HG02610 (cell line): ENCODE results near the gene NUP50.

Source experiments
- ATAC-seq: cut with Tn5 transposase; IDR thresholded peaks from one replicate; pipeline ENCODE4 v1.9.1; 2021; ENCODE audit warnings: mild to moderate bottlenecking, moderate library complexity; ENCODE audit not compliant: unreplicated experiment

Gene NUP50

GRCh38 chr22:45208696-45208992, 44.9 kb downstream of the NUP50 start:
- ATAC-seq: no peak

DNA sequence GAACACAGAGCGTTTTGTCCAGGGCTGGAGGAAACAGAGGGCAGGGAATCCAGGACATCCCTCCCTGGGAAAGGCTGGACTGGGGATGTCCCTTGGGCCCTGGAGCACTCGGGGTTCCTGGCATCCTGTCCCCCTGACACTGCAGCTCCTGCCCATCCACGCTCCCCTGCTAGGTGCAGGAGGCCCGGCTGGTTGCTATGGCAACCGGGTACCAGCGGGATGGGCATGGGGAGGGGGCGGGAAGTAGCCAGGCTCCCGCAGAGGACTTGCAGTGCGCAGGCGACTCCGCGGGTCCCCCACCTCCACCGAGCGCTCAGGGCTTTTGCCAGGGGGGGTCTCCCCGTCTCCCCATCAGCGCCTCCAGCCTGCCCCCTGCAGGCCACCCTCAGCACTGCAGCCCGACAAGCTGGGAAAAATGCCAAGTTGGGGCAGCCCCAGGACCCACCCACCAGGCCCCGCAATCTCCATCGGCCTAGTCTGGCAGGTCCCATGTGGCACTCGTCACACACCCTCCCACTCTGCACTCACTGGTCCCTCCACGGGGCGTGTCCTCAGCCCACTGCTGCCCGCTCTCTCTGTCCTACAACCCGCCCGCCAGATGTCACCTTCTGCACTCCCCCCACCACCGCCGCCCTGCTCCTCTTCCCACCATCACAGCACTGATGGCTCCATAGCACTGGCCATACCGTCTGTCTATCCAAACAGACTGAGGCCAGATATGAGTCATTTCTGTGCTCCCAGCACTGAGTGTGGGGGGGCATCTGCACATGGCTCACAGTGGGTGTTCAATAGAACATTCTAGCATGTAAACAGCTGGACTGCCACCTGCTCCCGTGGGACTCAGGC, 45.5 kb downstream of the NUP50 start:
- ATAC-seq: no peak

DNA sequence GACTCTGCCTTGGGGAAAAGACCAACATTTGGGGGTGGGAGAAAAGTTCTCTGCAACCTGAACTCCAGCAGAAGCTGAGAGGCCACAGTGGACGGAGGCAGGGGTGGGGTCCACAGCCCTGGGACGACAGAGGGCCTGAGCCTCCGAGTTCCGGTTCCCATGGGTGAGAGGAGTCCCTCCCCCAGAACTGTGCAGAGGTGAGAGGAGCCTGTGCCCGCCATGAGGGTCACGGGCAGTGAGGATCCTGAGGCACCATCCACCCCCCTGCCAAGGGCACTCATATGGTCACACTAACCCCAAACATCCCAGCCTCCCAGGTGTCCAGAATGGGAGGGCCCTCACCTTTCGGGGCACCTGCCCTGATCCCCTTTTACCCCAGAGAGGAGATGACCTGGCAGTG, 46.4 kb downstream of the NUP50 start:
- no peak for ATAC-seq

GRCh38 chr22:45210577-45210976, 46.9 kb downstream of the NUP50 start:
- ATAC-seq: no peak

GRCh38 chr22:45210991-45211390, 47.3 kb downstream of the NUP50 start:
- no peak for ATAC-seq

- no peak for ATAC-seq
Observed at GRCh38 chr22:45211435-45211834, 47.7 kb downstream of the NUP50 start.

DNA sequence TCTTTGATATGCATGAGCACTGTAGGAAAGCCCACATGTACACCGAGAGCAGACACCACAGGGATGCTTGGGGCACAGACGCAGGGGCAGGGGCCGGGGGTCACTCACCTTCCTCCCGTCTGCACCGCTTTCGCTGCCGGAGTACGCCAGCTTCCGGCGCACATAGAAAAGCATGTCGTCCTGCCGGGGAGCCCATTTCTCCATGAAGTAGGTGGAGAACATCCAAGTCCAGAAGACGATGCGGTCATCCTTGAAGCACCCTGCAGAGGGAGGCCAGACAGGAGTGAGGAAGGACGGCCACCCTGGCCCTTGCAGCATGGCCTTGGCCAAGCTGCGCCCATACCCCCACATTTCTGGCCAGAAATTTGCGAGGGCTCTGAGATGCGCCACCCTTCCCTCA, 48.1 kb downstream of the NUP50 start:
- no peak for ATAC-seq

DNA sequence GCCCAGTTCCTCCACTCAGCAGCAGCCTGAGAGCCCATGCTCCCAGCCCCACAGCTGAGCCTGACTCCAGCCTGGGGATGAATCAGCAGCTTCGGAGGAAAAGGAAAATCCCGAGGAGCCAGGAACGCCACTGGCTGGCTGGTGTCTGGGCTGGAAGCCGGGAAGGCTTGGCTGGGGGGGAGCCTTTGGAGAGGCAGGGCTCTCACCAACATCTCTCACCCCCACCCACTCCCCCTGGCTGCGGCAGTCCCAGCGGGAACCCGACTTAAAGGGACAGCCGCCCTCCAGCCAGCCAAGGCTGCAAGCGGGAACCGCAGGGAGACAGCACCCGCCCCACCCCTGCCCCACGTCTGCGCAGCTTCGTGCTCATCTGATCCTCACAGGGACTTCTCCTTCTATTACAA, 48.6 kb downstream of the NUP50 start:
- ATAC-seq: no peak

GRCh38 chr22:45212992-45213751, 49.4 kb downstream of the NUP50 start:
- no peak for ATAC-seq

DNA sequence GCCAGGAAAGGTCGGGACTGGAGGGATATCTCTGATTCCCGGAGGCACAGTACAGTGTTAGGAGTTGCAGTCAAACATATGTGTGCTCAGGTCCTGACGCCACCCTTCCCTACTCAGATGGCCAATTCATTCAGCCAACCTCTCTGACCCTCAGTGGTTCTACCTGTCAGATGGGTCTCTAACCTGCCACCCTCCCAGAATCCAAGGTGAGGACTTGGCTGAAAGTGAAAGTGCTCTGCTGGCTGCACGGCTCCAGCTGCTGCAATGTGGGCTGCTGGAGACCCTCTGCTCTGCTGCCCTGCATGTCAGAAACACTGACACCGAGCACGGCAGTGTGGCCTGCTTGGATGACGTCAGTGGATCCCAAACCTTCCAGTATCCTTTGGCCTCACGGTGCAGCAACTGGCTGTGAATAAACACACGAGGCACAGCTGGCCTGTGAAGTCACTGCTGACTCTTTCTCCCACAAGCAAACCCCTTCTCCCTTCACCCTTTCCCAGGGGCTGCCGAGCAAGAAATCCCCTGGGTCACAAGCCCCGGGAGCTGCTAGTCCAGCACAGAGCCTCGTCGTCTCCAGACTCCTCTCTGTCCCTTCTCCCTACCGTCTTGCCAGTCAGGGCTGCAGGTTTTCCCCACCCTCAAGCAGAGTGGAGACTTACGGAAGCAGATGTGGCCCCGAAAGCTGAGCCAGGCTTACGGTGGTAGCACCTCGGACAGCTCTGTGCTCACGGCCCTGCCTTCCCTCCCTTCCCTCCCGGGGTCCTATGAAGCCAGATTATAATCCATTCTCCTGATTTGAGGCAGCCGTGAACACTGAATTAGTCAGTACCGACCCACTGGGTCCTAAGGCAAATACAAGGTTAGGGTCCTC, 52.6 kb downstream of the NUP50 start:
- no peak for ATAC-seq

GRCh38 chr22:45217345-45217744, 53.6 kb downstream of the NUP50 start:
- ATAC-seq: no peak

GRCh38 chr22:45217806-45218205, 54.1 kb downstream of the NUP50 start:
- no peak for ATAC-seq

DNA sequence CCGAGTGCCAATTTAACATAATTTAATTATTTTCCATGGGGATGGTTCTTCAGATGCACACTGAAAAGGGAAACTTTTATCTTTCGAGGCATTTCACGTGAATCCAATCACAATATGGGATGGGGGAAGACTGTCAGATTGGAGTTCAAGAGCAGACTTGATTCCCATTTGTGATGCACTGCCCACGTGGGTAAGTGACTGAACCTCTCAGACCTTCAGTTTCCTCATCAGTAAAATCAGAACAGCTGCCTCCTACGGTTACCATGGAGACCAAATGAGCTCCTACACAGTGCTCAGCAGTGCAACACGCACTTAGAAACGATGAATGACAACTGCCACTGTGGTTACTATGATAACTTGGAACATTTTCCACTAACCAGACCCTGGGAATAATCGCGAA, 55.3 kb downstream of the NUP50 start:
- ATAC-seq: peak; percentile 70

DNA sequence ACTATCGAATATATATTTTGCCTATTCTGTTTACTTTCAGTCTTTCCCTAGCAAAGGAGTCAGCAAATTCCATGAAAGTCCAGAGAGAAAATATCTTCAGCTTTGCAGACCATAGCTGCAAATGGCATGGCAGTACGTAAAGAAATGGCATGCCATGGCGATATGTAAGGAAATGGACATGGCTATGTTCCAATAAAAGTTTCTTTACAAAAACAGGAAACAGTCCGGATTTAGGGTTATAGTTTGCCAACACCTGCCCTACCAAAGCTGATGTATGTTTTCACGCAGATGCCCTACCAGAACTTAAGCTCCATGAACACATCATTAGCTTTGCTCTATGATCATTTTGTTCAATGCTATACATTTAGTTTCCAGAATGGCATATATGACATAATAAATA, 57.5 kb downstream of the NUP50 start:
- no peak for ATAC-seq

GRCh38 chr22:45223304-45224117, 59.8 kb downstream of the NUP50 start:
- no peak for ATAC-seq

- ATAC-seq: no peak
Observed at GRCh38 chr22:45224331-45224730, 60.6 kb downstream of the NUP50 start.

DNA sequence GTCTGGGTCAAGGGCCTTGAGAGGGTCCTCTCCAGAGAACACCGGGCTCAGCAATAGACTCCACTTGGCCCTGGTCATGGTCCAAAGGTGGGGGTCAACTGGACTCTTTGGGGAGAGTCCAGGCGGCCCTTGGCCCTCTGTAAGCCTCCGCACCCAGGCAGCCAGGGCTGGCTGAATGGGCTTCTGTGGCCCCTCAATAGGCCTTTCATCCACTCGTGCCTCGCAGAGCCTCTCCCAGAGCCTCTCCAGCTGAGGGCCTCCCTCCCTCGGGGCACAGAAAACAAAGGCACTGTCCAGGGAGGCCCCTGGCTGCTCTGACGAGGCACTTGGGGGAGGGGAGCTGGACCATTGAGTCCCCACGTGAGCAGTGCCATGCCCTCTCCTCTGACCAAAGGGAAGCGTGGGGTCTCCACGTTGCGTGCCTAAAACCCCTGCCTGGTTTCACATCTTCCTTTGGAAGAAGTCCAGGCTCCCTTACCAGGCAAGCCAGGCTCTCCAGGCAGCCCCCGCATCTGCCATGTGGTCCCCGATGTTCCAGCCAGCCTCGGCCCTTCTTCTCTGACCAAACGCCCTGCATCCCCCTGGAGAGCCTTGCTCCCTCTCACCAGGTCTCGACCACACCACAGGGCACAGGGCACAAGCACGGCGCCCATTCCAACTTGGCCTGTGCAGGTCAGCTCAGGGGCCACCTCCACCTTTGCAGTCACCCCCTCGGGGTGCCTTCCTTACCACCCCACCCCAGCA, 61.4 kb downstream of the NUP50 start:
- ATAC-seq: no peak

GRCh38 chr22:45225732-45226502, 62.2 kb downstream of the NUP50 start:
- no peak for ATAC-seq

DNA sequence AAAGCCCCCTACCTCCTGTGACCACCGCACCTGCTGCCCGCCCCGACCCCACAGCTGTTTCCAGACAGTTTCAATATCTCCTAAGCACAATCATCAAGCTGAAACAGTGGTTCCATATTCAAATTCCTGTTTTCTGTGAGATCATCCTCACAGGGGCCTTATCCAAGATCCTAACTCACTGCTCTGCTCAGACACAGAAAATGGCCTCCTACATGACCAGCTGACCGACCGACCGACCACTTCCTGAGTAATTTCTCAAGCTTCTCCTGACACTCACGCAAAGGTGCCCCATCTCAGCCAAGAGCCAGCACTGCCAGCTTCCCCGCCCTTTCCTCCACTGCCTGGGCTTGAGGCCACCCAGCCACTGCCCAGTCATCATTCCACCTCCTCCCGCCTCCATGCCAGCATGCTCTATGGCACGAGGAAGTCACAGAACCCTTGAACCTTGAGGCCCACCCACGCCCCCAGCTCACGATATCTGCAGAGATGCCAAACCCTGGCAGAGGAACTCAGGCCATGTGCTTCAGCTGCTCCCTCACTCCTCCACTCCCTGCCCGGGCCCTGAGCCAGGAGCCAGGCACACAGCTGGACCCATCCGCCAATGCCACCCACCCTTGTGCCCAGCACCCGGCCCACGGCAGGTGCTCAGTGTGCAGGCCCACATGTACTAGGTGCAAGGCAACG, 62.9 kb downstream of the NUP50 start:
- no peak for ATAC-seq
